AG09309 (cell line): Measurements from ENCODE around the gene SLC27A6.

Source experiments
- DNase-seq: peaks from one replicate; pipeline ENCODE4 v3.0.0-alpha.2; 2010; ENCODE audit warnings: low read depth
- H3K4me3 ChIP-seq: 2 replicates; pipeline ENCODE4 v1.5.1; 2011; ENCODE audit warnings: mild to moderate bottlenecking, low read depth, low read length, moderate library complexity; ENCODE audit not compliant: control insufficient read depth
- CTCF ChIP-seq: IDR thresholded peaks from 2 replicates; pipeline ENCODE4 v1.5.1; 2011; ENCODE audit warnings: mild to moderate bottlenecking, low read depth, low read length, inconsistent platforms; ENCODE audit not compliant: insufficient read depth, control insufficient read depth; ENCODE audit errors: missing control alignments

The SLC27A6 gene

GRCh38 chr5:129082225-129083136, 117.2 kb downstream of the SLC27A6 start:
- no peak overlapping the region for H3K4me3 ChIP-seq
- TF ChIP-seq CTCF = no peak
- no peak for DNase-seq
